ENCODE results near the gene ACOT8. TPM values are rescaled to one million over a fixed set of nuclear protein-coding genes. Genes with fewer than 3 reads are reported as not detected.

ACOT8 gene
- total RNA-seq, 1 donor from 2014 or later, result 27.7 TPM

DNA sequence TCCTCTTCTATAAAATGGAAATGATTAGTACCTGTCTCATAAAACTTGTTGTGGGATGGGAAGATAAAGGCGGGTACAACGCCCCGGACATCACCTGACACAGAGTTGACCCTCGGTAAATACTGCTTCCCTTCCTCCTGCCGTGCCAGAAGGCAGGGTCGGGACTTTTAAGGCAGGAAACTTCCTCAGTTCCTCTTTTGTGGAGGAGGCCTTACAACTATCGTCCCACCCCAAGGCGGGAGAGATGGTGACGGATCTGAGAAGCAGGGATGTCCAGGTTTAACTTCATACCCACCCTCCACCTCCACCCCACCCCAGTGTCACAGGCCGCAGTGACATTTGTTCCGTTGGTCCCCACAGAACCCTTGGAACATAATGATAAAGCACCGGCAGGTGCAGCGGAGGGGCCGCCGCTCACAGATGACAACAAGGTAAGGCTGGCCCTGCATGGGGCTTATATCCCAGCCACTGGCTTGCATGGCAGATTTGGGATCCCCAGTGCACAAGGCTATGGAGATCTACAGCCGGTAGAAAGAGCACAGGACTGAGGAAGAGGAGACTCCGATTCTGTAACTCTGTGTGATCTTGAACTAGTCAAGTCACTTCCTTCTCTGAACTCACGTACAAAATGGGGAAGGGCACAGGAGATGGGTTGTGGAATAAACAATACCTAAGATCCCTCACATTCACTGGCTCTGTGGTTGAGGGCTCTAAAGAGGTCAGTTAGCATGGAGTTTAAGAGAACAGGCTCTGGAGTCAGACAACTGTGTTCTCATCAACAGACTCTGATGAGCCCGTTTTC is 64.7 kb downstream of the ACOT8 start:
- DNase-seq, result no peak

Other genes with a start within 250 kb of the ACOT8 start
- not detected for gene WFDC10A, start 227.7 kb downstream of the ACOT8 start, total RNA-seq
- not detected for gene WFDC9, start 226.1 kb downstream of the ACOT8 start, total RNA-seq
- not detected for gene WFDC11, start 187.2 kb downstream of the ACOT8 start, total RNA-seq
- gene WFDC13, start 155.4 kb downstream of the ACOT8 start, total RNA-seq, result not detected
- gene WFDC10B, start 152.4 kb downstream of the ACOT8 start, total RNA-seq, result not detected
- gene SPINT4, start 135.0 kb downstream of the ACOT8 start, total RNA-seq, result not detected
- not detected for gene WFDC3, start 65.5 kb downstream of the ACOT8 start, total RNA-seq
- gene DNTTIP1, start 65.4 kb downstream of the ACOT8 start, total RNA-seq, result 16.9 TPM
- 13.8 TPM for gene UBE2C, start 44.7 kb downstream of the ACOT8 start, total RNA-seq
- gene TNNC2, start 30.1 kb downstream of the ACOT8 start, total RNA-seq, result 2,441 TPM
- 67.3 TPM for gene SNX21, start 23.6 kb downstream of the ACOT8 start, total RNA-seq
- 5.2 TPM for gene ZSWIM3, start 222 bp upstream of the ACOT8 start, total RNA-seq
- 3.3 TPM for gene ZSWIM1, start 23.8 kb upstream of the ACOT8 start, total RNA-seq
- gene SPATA25, start 30.2 kb upstream of the ACOT8 start, total RNA-seq, result 6.4 TPM
- 16.0 TPM for gene NEURL2, start 33.8 kb upstream of the ACOT8 start, total RNA-seq
- 32.6 TPM for gene CTSA, start 33.9 kb upstream of the ACOT8 start, total RNA-seq
- 14.0 TPM for gene PLTP, start 54.8 kb upstream of the ACOT8 start, total RNA-seq
- gene PCIF1, start 77.3 kb upstream of the ACOT8 start, total RNA-seq, result 18.0 TPM
- gene ZNF335, start 114.8 kb upstream of the ACOT8 start, total RNA-seq, result 14.4 TPM
- gene MMP9, start 151.5 kb upstream of the ACOT8 start, total RNA-seq, result 1.9 TPM
- 0.21 TPM for gene SLC12A5, start 171.8 kb upstream of the ACOT8 start, total RNA-seq
- 32.4 TPM for gene NCOA5, start 232.6 kb upstream of the ACOT8 start, total RNA-seq

Data from tongue (tissue), 2 donors.